Measurements from ENCODE around the gene SUGP1. TPM values are rescaled to one million over a fixed set of nuclear protein-coding genes. Genes with fewer than 3 reads are reported as not detected.

Gene SUGP1
- total RNA-seq, 1 donor from 2014 or later = 59.1 TPM

DNA sequence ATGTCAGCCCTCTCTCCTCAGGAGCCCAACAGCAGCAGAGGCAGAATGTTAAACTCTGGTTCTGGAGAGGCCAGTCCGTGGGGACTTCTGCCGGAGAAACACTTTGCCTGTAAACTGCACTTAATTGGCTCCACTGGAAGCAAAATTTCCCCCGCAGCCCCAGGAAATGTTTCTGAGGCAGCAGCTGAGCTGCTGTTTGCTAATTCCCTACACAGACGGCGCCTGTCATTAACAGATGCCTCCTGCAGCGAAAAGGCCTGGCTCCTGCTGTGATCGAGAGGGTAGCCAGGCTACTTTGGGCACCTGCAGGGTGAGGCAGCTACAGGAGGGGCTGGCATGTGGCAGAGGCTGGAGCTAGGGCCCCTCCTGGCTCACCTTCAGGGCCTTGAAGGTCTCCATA, 42.0 kb downstream of the SUGP1 start:
- Histone ChIP-seq H3K4me3 (ENCODE audit: insufficient read depth, low read depth, low read length) (no peak overlapping the region), H4K20me1 (ENCODE audit: insufficient read depth, low read length) (peaks cover 4% of the 10 kb centered on the region), H3K79me2 (ENCODE audit: insufficient read depth, low read length) (no peaks in the 10 kb centered on the region), H2AFZ (ENCODE audit: low read depth, low read length) (no peak overlapping the region), H3K9ac (ENCODE audit: low read length) (no peak overlapping the region), H3K36me3 (ENCODE audit: insufficient read depth, low read length) (peaks cover 12% of the 10 kb centered on the region), H3K4me1 (ENCODE audit: insufficient read depth, low read length) (peaks cover 3% of the 10 kb centered on the region), H3K4me2 (ENCODE audit: low read length) (no peak overlapping the region), H3K9me3 (ENCODE audit: insufficient read depth, low read depth, low read length) (no peaks in the 10 kb centered on the region), H3K27me3 (ENCODE audit: insufficient read depth, low read length) (no peaks in the 10 kb centered on the region), H3K27ac (ENCODE audit: low read depth, low read length) (no peak overlapping the region)
- DNase-seq (ENCODE audit: low read depth) = no peak
- peaks cover 2% of the 10 kb centered on the region for H3K9me3 Mint-ChIP-seq (ENCODE audit: unreplicated experiment)
- no peak for FAIRE-seq
- H3K4me1 Mint-ChIP-seq (ENCODE audit: low read depth, unreplicated experiment) = peaks cover 8% of the 10 kb centered on the region
- H3K4me3 Mint-ChIP-seq (ENCODE audit: unreplicated experiment) = peak overlapping the region; percentile 27
- H3K36me3 Mint-ChIP-seq (ENCODE audit: low read depth, unreplicated experiment) = peaks cover 20% of the 10 kb centered on the region
- TF ChIP-seq, protein P1, sequence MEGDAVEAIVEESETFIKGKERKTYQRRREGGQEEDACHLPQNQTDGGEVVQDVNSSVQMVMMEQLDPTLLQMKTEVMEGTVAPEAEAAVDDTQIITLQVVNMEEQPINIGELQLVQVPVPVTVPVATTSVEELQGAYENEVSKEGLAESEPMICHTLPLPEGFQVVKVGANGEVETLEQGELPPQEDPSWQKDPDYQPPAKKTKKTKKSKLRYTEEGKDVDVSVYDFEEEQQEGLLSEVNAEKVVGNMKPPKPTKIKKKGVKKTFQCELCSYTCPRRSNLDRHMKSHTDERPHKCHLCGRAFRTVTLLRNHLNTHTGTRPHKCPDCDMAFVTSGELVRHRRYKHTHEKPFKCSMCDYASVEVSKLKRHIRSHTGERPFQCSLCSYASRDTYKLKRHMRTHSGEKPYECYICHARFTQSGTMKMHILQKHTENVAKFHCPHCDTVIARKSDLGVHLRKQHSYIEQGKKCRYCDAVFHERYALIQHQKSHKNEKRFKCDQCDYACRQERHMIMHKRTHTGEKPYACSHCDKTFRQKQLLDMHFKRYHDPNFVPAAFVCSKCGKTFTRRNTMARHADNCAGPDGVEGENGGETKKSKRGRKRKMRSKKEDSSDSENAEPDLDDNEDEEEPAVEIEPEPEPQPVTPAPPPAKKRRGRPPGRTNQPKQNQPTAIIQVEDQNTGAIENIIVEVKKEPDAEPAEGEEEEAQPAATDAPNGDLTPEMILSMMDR (IDR thresholded peaks at IDR 0.05; ENCODE audit: insufficient read depth, low read depth, low read length) = no peak
- H3K27ac Mint-ChIP-seq (ENCODE audit: unreplicated experiment) = peak overlapping the region; percentile 80
- H3K27me3 Mint-ChIP-seq (ENCODE audit: low read depth, unreplicated experiment) = no peaks in the 10 kb centered on the region

DNA sequence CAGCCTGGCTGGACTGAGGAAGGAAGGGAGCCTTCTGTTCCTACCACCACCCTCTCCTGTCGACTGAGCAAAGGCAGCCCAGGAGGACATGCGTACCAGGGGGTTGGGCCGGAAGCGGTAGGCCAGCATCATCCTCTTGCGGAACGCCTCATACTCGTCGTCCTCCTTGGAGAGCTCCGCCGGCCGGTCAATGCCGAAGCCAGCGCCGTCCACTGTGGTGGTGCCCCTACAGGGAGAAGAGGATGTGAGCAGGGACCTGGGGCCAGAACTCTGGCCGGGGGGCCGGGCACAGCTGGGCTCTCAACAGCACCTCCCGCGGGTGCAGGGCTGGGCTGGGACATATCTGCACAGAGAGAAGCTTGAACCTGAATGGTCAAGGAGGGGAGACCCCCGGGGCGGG, 43.5 kb downstream of the SUGP1 start:
- Histone ChIP-seq H3K4me1 (ENCODE audit: insufficient read depth, low read length) (peaks cover 3% of the 10 kb centered on the region), H3K4me2 (ENCODE audit: low read length) (peak overlapping the region; percentile 57), H3K36me3 (ENCODE audit: insufficient read depth, low read length) (peaks cover 11% of the 10 kb centered on the region), H3K27ac (ENCODE audit: low read depth, low read length) (peak overlapping the region; percentile 66), H3K4me3 (ENCODE audit: insufficient read depth, low read depth, low read length) (no peak overlapping the region), H3K27me3 (ENCODE audit: insufficient read depth, low read length) (no peaks in the 10 kb centered on the region), H4K20me1 (ENCODE audit: insufficient read depth, low read length) (peaks cover 4% of the 10 kb centered on the region), H3K9ac (ENCODE audit: low read length) (peak overlapping the region; percentile 59), H3K9me3 (ENCODE audit: insufficient read depth, low read depth, low read length) (no peaks in the 10 kb centered on the region), H3K79me2 (ENCODE audit: insufficient read depth, low read length) (no peaks in the 10 kb centered on the region), H2AFZ (ENCODE audit: low read depth, low read length) (no peak overlapping the region)
- Mint-ChIP-seq H3K36me3 (ENCODE audit: low read depth, unreplicated experiment) (peaks cover 19% of the 10 kb centered on the region), H3K4me3 (ENCODE audit: unreplicated experiment) (peak overlapping the region; percentile 27), H3K4me1 (ENCODE audit: low read depth, unreplicated experiment) (peaks cover 8% of the 10 kb centered on the region), H3K27me3 (ENCODE audit: low read depth, unreplicated experiment) (peaks cover under 1% of the 10 kb centered on the region), H3K27ac (ENCODE audit: unreplicated experiment) (peak overlapping the region; percentile 88), H3K9me3 (ENCODE audit: unreplicated experiment) (peaks cover 2% of the 10 kb centered on the region)
- no peak for FAIRE-seq
- DNase-seq (ENCODE audit: low read depth) = no peak
- TF ChIP-seq, protein P1 (IDR thresholded peaks at IDR 0.05; ENCODE audit: insufficient read depth, low read depth, low read length) = no peak
- no peak for TF ChIP-seq EZH2 (IDR thresholded peaks at IDR 0.05; ENCODE audit: insufficient read depth, low read length)

DNA sequence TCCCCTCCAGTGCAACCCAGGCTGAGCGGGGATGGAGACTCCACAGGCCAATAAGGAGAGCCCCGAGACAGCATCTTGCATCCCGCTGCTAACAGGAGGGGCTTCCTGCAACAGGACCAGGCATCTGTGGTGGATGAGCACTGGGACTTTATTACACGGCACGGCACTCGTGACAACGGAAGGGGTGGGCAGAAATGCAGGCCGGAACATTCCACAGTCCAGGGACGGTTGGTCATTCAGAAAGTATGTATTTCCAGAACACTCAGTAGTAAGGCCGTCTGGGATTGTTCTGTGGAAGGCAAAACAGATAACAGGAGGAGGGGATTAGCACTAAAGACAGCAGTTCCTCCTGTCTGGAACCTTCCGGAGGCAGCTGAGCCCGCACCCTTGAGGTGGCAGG, 43.9 kb downstream of the SUGP1 start:
- peak overlapping the region; percentile 35 for H3K4me3 Mint-ChIP-seq (ENCODE audit: unreplicated experiment)
- Histone ChIP-seq H3K79me2 (ENCODE audit: insufficient read depth, low read length) (no peaks in the 10 kb centered on the region), H3K4me3 (ENCODE audit: insufficient read depth, low read depth, low read length) (no peak overlapping the region), H3K9me3 (ENCODE audit: insufficient read depth, low read depth, low read length) (no peaks in the 10 kb centered on the region), H2AFZ (ENCODE audit: low read depth, low read length) (no peak overlapping the region), H3K4me1 (ENCODE audit: insufficient read depth, low read length) (peaks cover 3% of the 10 kb centered on the region), H3K27me3 (ENCODE audit: insufficient read depth, low read length) (no peaks in the 10 kb centered on the region), H3K36me3 (ENCODE audit: insufficient read depth, low read length) (peaks cover 8% of the 10 kb centered on the region), H3K9ac (ENCODE audit: low read length) (peak overlapping the region; percentile 59), H3K27ac (ENCODE audit: low read depth, low read length) (peak overlapping the region; percentile 66), H4K20me1 (ENCODE audit: insufficient read depth, low read length) (peaks cover 4% of the 10 kb centered on the region), H3K4me2 (ENCODE audit: low read length) (peak overlapping the region; percentile 57)
- peaks cover 8% of the 10 kb centered on the region for H3K4me1 Mint-ChIP-seq (ENCODE audit: low read depth, unreplicated experiment)
- FAIRE-seq = no peak
- H3K36me3 Mint-ChIP-seq (ENCODE audit: low read depth, unreplicated experiment) = peaks cover 18% of the 10 kb centered on the region
- H3K27ac Mint-ChIP-seq (ENCODE audit: unreplicated experiment) = peak overlapping the region; percentile 88
- H3K27me3 Mint-ChIP-seq (ENCODE audit: low read depth, unreplicated experiment) = peaks cover 3% of the 10 kb centered on the region
- peaks cover 2% of the 10 kb centered on the region for H3K9me3 Mint-ChIP-seq (ENCODE audit: unreplicated experiment)
- no peak for TF ChIP-seq EZH2 (IDR thresholded peaks at IDR 0.05; ENCODE audit: insufficient read depth, low read length)
- peak; percentile 79 for DNase-seq (ENCODE audit: low read depth)

Data from astrocyte (in vitro differentiated cells and primary cell).